Naive B cell (primary cell): ENCODE results near the gene HLCS. TPM values are rescaled to one million over a fixed set of nuclear protein-coding genes. Genes with fewer than 3 reads are reported as not detected.

Experiments used
- ATAC-seq, 2 donors: fragments of 150-1000 bp; cut with Tn5 transposase; 2 replicates each; pipeline ENCODE4 v1.10.0; 2021; ENCODE audit warnings: low read depth in 2 of 2, mild to moderate bottlenecking in 2 of 2, moderate library complexity in 2 of 2
- DNase-seq: peaks from one replicate; pipeline ENCODE4 v3.0.0; 2022
- H3K27ac Mint-ChIP-seq, 6 donors: one replicate each; pipeline ENCODE4 v1.8.0; 2020 to 2022; ENCODE audit warnings: mild to moderate bottlenecking in 6 of 6, mixed read lengths in 6 of 6, moderate library complexity in 5 of 6, inconsistent platforms in 2 of 6
- H3K27me3 Mint-ChIP-seq, 3 donors: one replicate each; pipeline ENCODE4 v1.8.0; 2021 to 2022; ENCODE audit warnings: mixed read lengths in 3 of 3, mild to moderate bottlenecking in 1 of 3
- H3K36me3 Mint-ChIP-seq, 2 donors: one replicate each; pipeline ENCODE4 v1.8.0; 2020 to 2022; ENCODE audit warnings: mixed read lengths in 2 of 2, inconsistent platforms in 1 of 2, mild to moderate bottlenecking in 1 of 2
- H3K4me1 Mint-ChIP-seq, 3 donors: one replicate each; pipeline ENCODE4 v1.8.0; 2020 to 2022; ENCODE audit warnings: mixed read lengths in 3 of 3, inconsistent platforms in 1 of 3, mild to moderate bottlenecking in 1 of 3, moderate library complexity in 1 of 3
- H3K4me3 Mint-ChIP-seq, 8 donors: one replicate each; pipeline ENCODE4 v1.8.0; 2020 to 2022; ENCODE audit warnings: mild to moderate bottlenecking in 8 of 8, mixed read lengths in 8 of 8, moderate library complexity in 8 of 8, inconsistent platforms in 2 of 8
- H3K9me3 Mint-ChIP-seq, 7 donors: one replicate each; pipeline ENCODE4 v1.8.0; 2020 to 2022; ENCODE audit warnings: mixed read lengths in 7 of 7, mild to moderate bottlenecking in 5 of 7, inconsistent platforms in 2 of 7, moderate library complexity in 1 of 7
- polyA plus RNA-seq, 6 donors: library from polyadenylated mRNA; unstranded; fragments of 300-500 nt; fragmentation: Illumina TruSeq; gene quantifications; one replicate each; pipeline ENCODE4 v1.2.3, GENCODE V29; 2021; ENCODE audit warnings: low read depth in 6 of 6

HLCS gene
- polyA plus RNA-seq, 6 donors from 2014 or later: 5.5 to 8.4 (median 7.3) TPM

DNA sequence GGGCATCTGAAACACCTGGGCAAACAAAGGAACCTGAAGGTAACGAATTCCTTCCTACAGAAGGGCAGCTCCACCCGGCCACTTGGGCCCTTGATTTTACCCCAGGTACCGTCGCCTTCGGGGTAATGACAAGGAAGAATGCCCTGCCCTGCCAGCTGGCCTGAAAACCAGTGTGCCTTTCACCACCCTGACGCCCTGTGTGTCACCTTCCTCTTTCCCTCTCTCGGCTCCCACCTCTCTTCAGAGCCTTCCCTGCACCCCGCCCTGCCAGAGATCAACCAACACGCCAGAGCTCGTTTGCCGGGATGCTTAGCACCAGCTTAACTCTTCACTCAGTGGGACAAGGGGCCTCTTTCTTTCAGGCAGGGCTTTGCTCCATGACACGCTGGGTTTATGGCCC is 181.5 kb downstream of the HLCS start:
- no peak overlapping the region for H3K4me3 Mint-ChIP-seq
- H3K9me3 Mint-ChIP-seq: no peaks in the 10 kb centered on the region
- no peaks in the 10 kb centered on the region for H3K27me3 Mint-ChIP-seq
- DNase-seq: no peak
- peaks cover 0 to 5% of the 10 kb centered on the region in 2 donors for H3K36me3 Mint-ChIP-seq
- no peaks in the 10 kb centered on the region for H3K4me1 Mint-ChIP-seq
- no peak overlapping the region for H3K27ac Mint-ChIP-seq
- no peak for ATAC-seq

DNA sequence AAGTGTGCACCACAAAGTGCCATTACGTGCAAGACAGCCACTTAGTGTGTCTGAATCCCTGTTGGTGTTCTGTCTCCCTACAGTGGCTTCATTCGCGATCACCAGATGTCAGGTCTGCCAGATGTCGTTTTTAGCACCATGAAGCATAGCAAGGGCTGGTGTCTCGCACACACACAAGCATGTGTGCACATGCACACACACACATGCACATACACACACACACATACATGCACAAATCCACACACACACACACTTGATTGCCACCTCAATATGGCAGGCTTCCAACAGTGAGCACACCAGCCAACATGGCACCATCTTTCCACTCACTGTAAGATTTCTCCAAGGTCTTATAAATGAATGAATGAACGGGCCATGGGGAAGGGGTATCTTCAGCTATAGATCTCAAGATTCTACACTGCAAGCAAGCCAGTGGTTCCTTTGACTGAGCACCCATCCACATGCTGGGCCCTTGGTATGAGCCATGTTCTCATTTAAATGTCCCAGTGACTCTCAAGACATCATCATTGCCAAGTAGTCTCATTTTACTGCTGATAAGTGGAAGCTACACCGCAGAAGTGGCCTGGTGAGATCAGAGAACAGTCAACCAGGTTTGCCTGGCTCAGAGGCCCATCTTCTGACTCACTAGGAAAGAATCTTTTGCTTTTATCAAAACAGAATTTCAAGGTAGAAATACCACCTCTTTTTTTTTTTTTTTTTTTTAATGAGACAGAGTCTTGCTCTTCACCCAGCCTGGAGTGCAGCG is 182.7 kb downstream of the HLCS start:
- H3K36me3 Mint-ChIP-seq: peaks cover 0 to 4% of the 10 kb centered on the region in 2 donors
- H3K27ac Mint-ChIP-seq: no peak overlapping the region

GRCh38 chr21:36780861-36781260 is 185.6 kb downstream of the HLCS start:
- Mint-ChIP-seq H3K27ac (no peak overlapping the region), H3K4me3 (no peak overlapping the region), H3K27me3 (no peaks in the 10 kb centered on the region), H3K36me3 (no peaks in the 10 kb centered on the region), H3K4me1 (no peaks in the 10 kb centered on the region), H3K9me3 (no peaks in the 10 kb centered on the region)
- DNase-seq (no peak), ATAC-seq (no peak)

More for the DNA sequence above, 182.7 kb downstream of the HLCS start:
- Mint-ChIP-seq H3K9me3 (no peaks in the 10 kb centered on the region), H3K4me1 (no peaks in the 10 kb centered on the region), H3K4me3 (no peak overlapping the region), H3K27me3 (no peaks in the 10 kb centered on the region)
- DNase-seq (no peak), ATAC-seq (no peak)

- DNase-seq (no peak), ATAC-seq (no peak)
- peak overlapping the region in 1 of 6 donors; percentile 84 for H3K27ac Mint-ChIP-seq
These were observed 189.4 kb downstream of the HLCS start for GRCh38 chr21:36776981-36777617.

GRCh38 chr21:36773995-36774394 is 192.5 kb downstream of the HLCS start:
- DNase-seq (no peak), ATAC-seq (no peak)
- Mint-ChIP-seq H3K9me3 (no peaks in the 10 kb centered on the region), H3K4me3 (no peak overlapping the region), H3K36me3 (no peaks in the 10 kb centered on the region), H3K27me3 (no peaks in the 10 kb centered on the region), H3K4me1 (no peaks in the 10 kb centered on the region), H3K27ac (no peak overlapping the region)

More at GRCh38 chr21:36776981-36777617, 189.4 kb downstream of the HLCS start:
- no peaks in the 10 kb centered on the region for H3K4me1 Mint-ChIP-seq
- H3K36me3 Mint-ChIP-seq: no peaks in the 10 kb centered on the region
- no peak overlapping the region for H3K4me3 Mint-ChIP-seq
- no peaks in the 10 kb centered on the region for H3K9me3 Mint-ChIP-seq
- H3K27me3 Mint-ChIP-seq: no peaks in the 10 kb centered on the region

DNA sequence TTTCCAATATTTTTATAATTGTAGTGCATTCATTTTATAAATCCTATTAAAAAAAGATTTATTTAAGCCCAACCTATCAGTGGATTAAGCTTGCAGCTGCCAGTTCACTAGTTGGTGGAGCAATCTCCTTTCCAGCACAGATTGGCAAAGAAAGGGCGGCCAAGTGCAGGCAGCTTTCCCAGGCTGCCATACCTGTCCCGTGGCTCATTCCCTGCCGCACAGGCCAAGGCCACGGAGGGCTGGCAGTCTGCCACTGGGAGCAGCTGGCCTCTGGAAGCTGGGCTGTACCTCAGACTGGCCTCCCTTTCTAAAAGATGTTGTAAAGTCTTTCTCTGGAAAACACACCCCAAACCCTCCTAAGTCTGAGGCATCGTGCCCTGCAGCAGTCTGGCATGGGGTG is 193.4 kb downstream of the HLCS start:
- no peaks in the 10 kb centered on the region for H3K27me3 Mint-ChIP-seq

DNA sequence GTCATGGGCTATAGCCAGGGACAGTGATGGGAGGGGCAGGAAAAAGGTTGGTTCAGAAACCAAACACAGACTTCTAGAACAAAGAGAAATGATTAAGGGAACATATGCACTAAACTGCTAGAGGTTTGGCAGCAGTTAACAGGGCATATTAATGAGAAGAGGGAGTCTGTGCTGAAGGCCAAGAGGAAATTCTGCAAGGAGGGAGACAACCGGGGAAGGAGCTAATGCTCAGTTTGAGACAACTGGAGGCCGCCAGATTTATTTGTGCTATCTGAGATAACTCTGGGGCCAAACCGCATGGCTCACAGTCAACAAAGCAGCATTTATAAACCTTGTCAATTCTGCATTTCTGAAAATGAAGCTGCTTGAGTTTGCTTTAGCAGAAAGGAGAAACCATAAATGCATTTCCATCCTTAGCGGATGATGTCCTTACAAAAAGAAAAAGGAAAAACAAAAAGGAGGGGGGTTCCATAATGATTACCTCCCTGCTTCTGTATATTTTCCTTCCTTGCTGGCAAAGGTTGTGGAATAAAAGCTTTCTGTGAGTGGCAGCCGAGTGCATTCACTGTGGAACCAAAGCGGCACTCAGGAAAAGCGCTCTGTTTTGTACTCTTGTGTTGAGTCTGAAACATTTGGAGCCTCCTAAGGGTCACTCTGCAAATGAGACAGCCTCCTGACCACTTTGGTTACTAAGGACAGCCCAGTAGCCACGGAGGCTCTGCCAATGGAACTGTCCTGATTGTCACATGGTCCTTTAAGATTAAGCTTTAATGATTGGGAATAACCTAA is 197.2 kb downstream of the HLCS start:
- H3K9me3 Mint-ChIP-seq: no peaks in the 10 kb centered on the region
- no peak overlapping the region for H3K4me3 Mint-ChIP-seq
- H3K27ac Mint-ChIP-seq: no peak overlapping the region
- peaks cover 8 to 14% of the 10 kb centered on the region in 2 donors for H3K36me3 Mint-ChIP-seq
- no peak for ATAC-seq
- H3K27me3 Mint-ChIP-seq: no peaks in the 10 kb centered on the region
- no peak for DNase-seq
- no peaks in the 10 kb centered on the region for H3K4me1 Mint-ChIP-seq

More for the DNA sequence above, 193.4 kb downstream of the HLCS start:
- Mint-ChIP-seq H3K9me3 (no peaks in the 10 kb centered on the region), H3K4me3 (no peak overlapping the region), H3K36me3 (no peaks in the 10 kb centered on the region), H3K27ac (no peak overlapping the region), H3K4me1 (no peaks in the 10 kb centered on the region)
- DNase-seq: no peak
- ATAC-seq: no peak

GRCh38 chr21:36768496-36768895 is 198.0 kb downstream of the HLCS start:
- peak overlapping the region in 1 of 6 donors; percentile 17 for H3K27ac Mint-ChIP-seq
- H3K36me3 Mint-ChIP-seq: peaks cover 8 to 19% of the 10 kb centered on the region in 2 donors
- no peaks in the 10 kb centered on the region for H3K4me1 Mint-ChIP-seq

DNA sequence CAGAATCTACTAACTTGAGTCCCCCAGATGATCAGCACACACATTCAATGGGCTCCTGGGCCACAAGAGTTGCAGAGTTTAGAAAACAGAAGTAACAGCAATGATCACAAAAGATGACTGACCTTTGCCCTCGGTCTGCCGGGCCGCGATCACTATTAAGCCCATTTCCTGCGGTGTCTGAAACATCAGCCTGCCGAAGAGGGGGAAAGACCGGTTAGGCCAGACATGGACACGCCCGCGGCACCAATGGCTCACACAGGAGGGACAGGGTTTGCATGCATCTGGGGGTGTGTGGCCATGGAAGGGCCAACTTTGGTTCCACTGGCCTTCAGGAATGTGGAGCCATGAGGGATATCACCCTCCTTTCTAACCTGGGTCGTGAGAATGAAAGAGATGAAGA is 199.4 kb downstream of the HLCS start:
- H3K9me3 Mint-ChIP-seq: no peaks in the 10 kb centered on the region
- no peaks in the 10 kb centered on the region for H3K27me3 Mint-ChIP-seq
- no peak overlapping the region for H3K27ac Mint-ChIP-seq
- no peak overlapping the region for H3K4me3 Mint-ChIP-seq
- H3K4me1 Mint-ChIP-seq: no peaks in the 10 kb centered on the region
- no peak for DNase-seq
- no peak for ATAC-seq
- peaks cover 11 to 20% of the 10 kb centered on the region in 2 donors for H3K36me3 Mint-ChIP-seq

More at GRCh38 chr21:36768496-36768895, 198.0 kb downstream of the HLCS start:
- ATAC-seq (no peak), DNase-seq (no peak)
- Mint-ChIP-seq H3K9me3 (no peaks in the 10 kb centered on the region), H3K27me3 (no peaks in the 10 kb centered on the region), H3K4me3 (no peak overlapping the region)

DNA sequence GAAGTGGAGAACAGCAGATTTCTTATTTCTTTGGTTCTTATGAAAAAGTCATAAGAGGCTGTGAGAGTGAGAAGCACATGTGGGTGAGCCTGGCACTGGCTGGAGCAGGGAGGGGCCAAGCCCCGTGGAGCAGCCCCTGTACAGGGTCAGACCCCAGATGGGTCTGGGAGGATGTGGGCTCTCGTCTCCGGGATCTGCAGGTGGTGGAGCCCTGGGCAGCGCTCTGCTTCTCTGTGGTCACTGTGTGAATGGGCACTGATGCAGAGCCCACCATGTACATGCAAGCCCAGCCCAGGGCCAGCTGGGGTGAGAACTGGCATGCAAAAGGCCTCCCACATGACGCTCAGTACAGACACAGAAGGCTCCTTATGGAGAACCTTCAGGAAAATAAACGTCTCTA is 200.0 kb downstream of the HLCS start:
- H3K4me1 Mint-ChIP-seq: no peaks in the 10 kb centered on the region
- no peak overlapping the region for H3K27ac Mint-ChIP-seq
- no peak for DNase-seq
- no peaks in the 10 kb centered on the region for H3K9me3 Mint-ChIP-seq
- no peaks in the 10 kb centered on the region for H3K27me3 Mint-ChIP-seq
- ATAC-seq: no peak
- H3K36me3 Mint-ChIP-seq: peaks cover 16 to 20% of the 10 kb centered on the region in 2 donors
- H3K4me3 Mint-ChIP-seq: no peak overlapping the region

- H3K4me1 Mint-ChIP-seq: no peaks in the 10 kb centered on the region
- no peak overlapping the region for H3K4me3 Mint-ChIP-seq
- no peaks in the 10 kb centered on the region for H3K27me3 Mint-ChIP-seq
- H3K27ac Mint-ChIP-seq: no peak overlapping the region
- no peaks in the 10 kb centered on the region for H3K9me3 Mint-ChIP-seq
- DNase-seq (no peak), ATAC-seq (no peak)
- H3K36me3 Mint-ChIP-seq: peaks cover 16 to 28% of the 10 kb centered on the region in 2 donors
These were observed 201.2 kb downstream of the HLCS start for GRCh38 chr21:36765229-36765628.

DNA sequence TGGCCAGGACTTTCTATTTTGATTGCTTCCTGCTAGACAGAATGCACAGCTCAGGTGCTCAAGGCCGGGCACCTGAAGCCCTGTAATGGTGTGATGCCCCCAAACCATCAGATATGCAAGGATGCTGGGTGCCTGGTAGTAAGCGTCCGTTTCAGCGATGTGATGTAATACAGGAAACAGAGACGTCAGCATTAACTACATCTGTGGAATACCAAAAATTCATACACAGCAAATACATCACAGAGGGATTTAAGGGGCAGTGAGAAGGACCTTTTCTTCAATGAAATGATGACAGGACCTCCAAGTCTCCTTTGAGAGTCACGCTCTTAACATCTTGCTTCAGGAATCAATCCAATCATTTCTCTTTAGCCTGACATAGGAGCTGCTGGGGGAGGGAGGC is 203.2 kb downstream of the HLCS start:
- no peak overlapping the region for H3K27ac Mint-ChIP-seq
- ATAC-seq: no peak
- no peak overlapping the region for H3K4me3 Mint-ChIP-seq
- no peak for DNase-seq
- H3K9me3 Mint-ChIP-seq: no peaks in the 10 kb centered on the region
- H3K27me3 Mint-ChIP-seq: no peaks in the 10 kb centered on the region
- peaks cover 16 to 39% of the 10 kb centered on the region in 2 donors for H3K36me3 Mint-ChIP-seq
- no peaks in the 10 kb centered on the region for H3K4me1 Mint-ChIP-seq

DNA sequence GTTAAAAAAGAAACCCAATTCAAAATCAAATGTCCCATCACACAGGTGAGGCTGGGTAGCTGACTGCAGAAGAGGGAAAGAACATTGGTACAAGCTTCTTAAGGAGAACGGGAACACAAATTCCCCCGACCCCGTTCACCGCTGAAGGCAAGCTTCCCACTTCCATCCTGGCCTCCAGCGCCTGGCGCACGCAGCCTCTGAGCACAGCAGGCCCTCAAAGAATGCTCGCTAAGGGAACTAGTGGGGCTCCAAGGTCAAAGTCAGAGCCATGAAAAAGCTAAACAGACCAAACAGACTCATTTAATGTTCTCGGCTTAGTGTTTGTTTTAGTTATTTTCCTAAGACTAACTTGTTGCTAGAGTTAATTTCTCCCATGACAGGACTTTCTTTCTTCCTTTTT is 203.8 kb downstream of the HLCS start:
- ATAC-seq: no peak
- H3K36me3 Mint-ChIP-seq: peaks cover 16 to 39% of the 10 kb centered on the region in 2 donors
- H3K9me3 Mint-ChIP-seq: no peaks in the 10 kb centered on the region
- H3K4me3 Mint-ChIP-seq: no peak overlapping the region
- no peaks in the 10 kb centered on the region for H3K27me3 Mint-ChIP-seq
- H3K27ac Mint-ChIP-seq: no peak overlapping the region
- no peaks in the 10 kb centered on the region for H3K4me1 Mint-ChIP-seq
- DNase-seq: no peak

DNA sequence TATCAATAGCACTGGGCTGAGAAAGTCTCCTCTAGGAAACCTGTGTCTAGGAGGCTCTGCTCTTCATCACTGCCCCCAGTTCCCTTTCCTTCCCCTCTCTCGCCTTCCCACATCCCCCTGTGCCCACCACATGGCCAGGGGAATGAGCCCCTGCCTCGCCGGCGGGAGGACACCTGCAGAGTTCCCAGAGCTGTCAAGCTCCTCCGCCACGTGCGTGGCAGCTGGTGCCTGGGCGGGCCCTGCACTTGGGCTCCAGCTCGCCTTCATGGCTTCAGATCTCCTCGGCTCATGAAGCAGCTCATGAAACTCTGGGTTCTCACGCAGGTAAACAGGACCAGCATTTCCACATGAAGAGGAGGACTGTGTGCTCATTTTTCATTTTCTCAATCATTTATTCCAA is 204.8 kb downstream of the HLCS start:
- H3K4me1 Mint-ChIP-seq: no peaks in the 10 kb centered on the region
- no peaks in the 10 kb centered on the region for H3K9me3 Mint-ChIP-seq
- H3K27me3 Mint-ChIP-seq: no peaks in the 10 kb centered on the region
- H3K4me3 Mint-ChIP-seq: peak overlapping the region in 1 of 8 donors; percentile 16
- H3K27ac Mint-ChIP-seq: no peak overlapping the region
- DNase-seq: no peak
- ATAC-seq: no peak
- H3K36me3 Mint-ChIP-seq: peaks cover 10 to 31% of the 10 kb centered on the region in 2 donors
